H1 (cell line): Measurements from ENCODE around the gene PEX5L. TPM values are rescaled to one million over a fixed set of nuclear protein-coding genes. Genes with fewer than 3 reads are reported as not detected.

ENCODE experiments used
- CTCF ChIA-PET: fragments of 300-600 bp; sonication (Branson Sonifier 250); formaldehyde crosslinking; loops from one replicate; lab custom pipeline; 2021; ENCODE audit not compliant: partially characterized antibody; lab: Charles Lee
- POLR2A ChIA-PET: fragments of 300-600 bp; sonication (Branson Sonifier 250); formaldehyde crosslinking; loops from one replicate; lab custom pipeline; 2021; ENCODE audit warnings: inconsistent platforms; ENCODE audit not compliant: partially characterized antibody; lab: Charles Lee
- DNase-seq, 2 experiments: peaks; one replicate each; pipeline versions ENCODE4 v3.0.0 to v3.0.0-alpha.2; 2010 to 2022; ENCODE audit warnings: low spot score in 2 of 2, low read depth in 1 of 2, mixed read lengths in 1 of 2
- FAIRE-seq: peaks from 2 replicates; lab custom pipeline; 2011; peaks lifted over from hg19 to GRCh38; lab: Jason Lieb, UNC
- H2AFZ ChIP-seq: 2 replicates; pipeline ENCODE4 v1.8.1; 2012; ENCODE audit warnings: low read length, inconsistent platforms
- H2AK5ac ChIP-seq: 2 replicates; pipeline ENCODE4 v1.6.1; 2013; ENCODE audit warnings: low read depth, low read length
- H2BK120ac ChIP-seq: replicated peaks from 2 replicates; pipeline ENCODE3; 2013; ENCODE audit warnings: low read depth, low read length, inconsistent platforms
- H2BK12ac ChIP-seq: 2 replicates; pipeline ENCODE4 v1.6.1; 2013; ENCODE audit warnings: low read depth, low read length
- H2BK15ac ChIP-seq: 2 replicates; pipeline ENCODE4 v1.6.1; 2013; ENCODE audit warnings: low read length
- H2BK20ac ChIP-seq: 2 replicates; pipeline ENCODE4 v1.6.1; 2013; ENCODE audit warnings: low read length
- H2BK5ac ChIP-seq: 2 replicates; pipeline ENCODE4 v1.6.1; 2013; ENCODE audit warnings: low read depth, low read length
- H3K14ac ChIP-seq: 2 replicates; pipeline ENCODE4 v1.6.1; 2013; ENCODE audit warnings: inconsistent platforms; ENCODE audit not compliant: insufficient read length
- H3K18ac ChIP-seq: 2 replicates; pipeline ENCODE4 v1.6.1; 2013; ENCODE audit warnings: low read length; ENCODE audit errors: extremely low read depth
- H3K23ac ChIP-seq: 2 replicates; pipeline ENCODE4 v1.6.1; 2013; ENCODE audit warnings: inconsistent platforms; ENCODE audit not compliant: insufficient read length
- H3K23me2 ChIP-seq: 2 replicates; pipeline ENCODE4 v1.6.1; 2013; ENCODE audit warnings: low read depth, low read length
- H3K27ac ChIP-seq: 2 replicates; pipeline ENCODE4 v1.6.1; 2011; ENCODE audit warnings: low read depth, low read length, inconsistent platforms
- H3K27me3 ChIP-seq, 4 experiments: replicated peaks in 1 of 4; 1 replicate in 1 of 4; 2 replicates in 3 of 4; pipeline versions ENCODE4 v1.6.1 to v1.8.1; 2011 to 2013; ENCODE audit warnings: low read length in 3 of 4, mild to moderate bottlenecking in 3 of 4, inconsistent platforms in 2 of 4, mixed read lengths in 2 of 4, moderate library complexity in 1 of 4; ENCODE audit not compliant: control insufficient read depth in 3 of 4, insufficient read depth in 3 of 4; ENCODE audit errors: extremely low read depth in 1 of 4
- H3K36me3 ChIP-seq, 4 experiments: 2 replicates each; pipeline versions ENCODE4 v1.6.1 to v1.8.1; 2011 to 2013; ENCODE audit warnings: mild to moderate bottlenecking in 4 of 4, low read length in 3 of 4, moderate library complexity in 2 of 4, control low read depth in 1 of 4, inconsistent platforms in 1 of 4; ENCODE audit not compliant: insufficient read depth in 4 of 4, control insufficient read depth in 2 of 4
- H3K4ac ChIP-seq: replicated peaks from 2 replicates; pipeline ENCODE3; 2013; ENCODE audit warnings: low read length, low read depth, mixed read lengths, inconsistent platforms; ENCODE audit not compliant: insufficient read length
- H3K4me1 ChIP-seq, 4 experiments: replicated peaks in 1 of 4; 1 replicate in 1 of 4; 2 replicates in 3 of 4; pipeline versions ENCODE4 v1.6.1 to v1.8.1; 2011 to 2013; ENCODE audit warnings: low read length in 3 of 4, inconsistent platforms in 2 of 4, mixed read lengths in 1 of 4; ENCODE audit not compliant: insufficient read depth in 4 of 4, control insufficient read depth in 3 of 4
- H3K4me2 ChIP-seq, 2 experiments: 2 replicates each; pipeline versions ENCODE4 v1.6.1 to v1.8.1; 2011 to 2013; ENCODE audit warnings: low read depth in 2 of 2, low read length in 2 of 2, control low read depth in 1 of 2, inconsistent platforms in 1 of 2, mild to moderate bottlenecking in 1 of 2; ENCODE audit not compliant: insufficient read depth in 1 of 2
- H3K4me3 ChIP-seq, 4 experiments: fragments of 200-600, 300-600 bp in 1 of 4; sonication (generic), shearing (Covaris generic), sonication (Bioruptor Twin) in 1 of 4; 2 replicates each; pipeline versions ENCODE4 v1.5.1 to v1.8.1; 2011 to 2016; ENCODE audit warnings: low read length in 4 of 4, low read depth in 3 of 4, control low read depth in 2 of 4, inconsistent platforms in 2 of 4, mild to moderate bottlenecking in 2 of 4, mixed read lengths in 1 of 4, moderate library complexity in 1 of 4; ENCODE audit not compliant: insufficient read depth in 2 of 4; ENCODE audit errors: extremely low read depth in 1 of 4
- H3K56ac ChIP-seq: replicated peaks from 2 replicates; pipeline ENCODE3; 2013; ENCODE audit warnings: low read depth, mild to moderate bottlenecking, mixed read lengths, low read length, inconsistent platforms; ENCODE audit not compliant: insufficient read length
- H3K79me1 ChIP-seq: 2 replicates; pipeline ENCODE4 v1.6.1; 2013; ENCODE audit warnings: low read depth, low read length, control low read depth
- H3K79me2 ChIP-seq, 2 experiments: 2 replicates each; pipeline versions ENCODE4 v1.6.1 to v1.8.1; 2012 to 2013; ENCODE audit warnings: low read length in 2 of 2, mild to moderate bottlenecking in 2 of 2, inconsistent platforms in 1 of 2; ENCODE audit not compliant: insufficient read depth in 2 of 2, control insufficient read depth in 1 of 2
- H3K9ac ChIP-seq, 4 experiments: replicated peaks in 1 of 4; 1 replicate in 1 of 4; 2 replicates in 3 of 4; pipeline versions ENCODE4 v1.6.1 to v1.8.1; 2011 to 2013; ENCODE audit warnings: low read depth in 3 of 4, low read length in 3 of 4, control low read depth in 2 of 4, mild to moderate bottlenecking in 2 of 4, moderate library complexity in 2 of 4, inconsistent platforms in 1 of 4; ENCODE audit errors: extremely low read depth in 1 of 4
- H3K9me3 ChIP-seq, 2 experiments: 2 replicates each; pipeline versions ENCODE4 v1.6.1 to v1.8.1; 2012 to 2013; ENCODE audit warnings: mild to moderate bottlenecking in 2 of 2, moderate library complexity in 2 of 2, control low read depth in 1 of 2, inconsistent platforms in 1 of 2, low read depth in 1 of 2, low read length in 1 of 2, mixed read lengths in 1 of 2; ENCODE audit not compliant: insufficient read depth in 2 of 2
- H4K20me1 ChIP-seq, 2 experiments: replicated peaks in 1 of 2; 2 replicates each; pipeline versions ENCODE3 to v1.8.1; 2011 to 2013; ENCODE audit warnings: inconsistent platforms in 2 of 2, low read length in 2 of 2, mild to moderate bottlenecking in 1 of 2; ENCODE audit not compliant: insufficient read depth in 2 of 2, control insufficient read depth in 1 of 2
- H4K5ac ChIP-seq: 2 replicates; pipeline ENCODE4 v1.6.1; 2013; ENCODE audit warnings: low read length, low read depth, mixed read lengths, inconsistent platforms; ENCODE audit not compliant: insufficient read length
- H4K8ac ChIP-seq: 2 replicates; pipeline ENCODE4 v1.8.0; 2013; ENCODE audit warnings: mild to moderate bottlenecking, moderate library complexity, low read length, inconsistent platforms; ENCODE audit not compliant: insufficient read depth; ENCODE audit errors: extremely low read depth
- H4K91ac ChIP-seq: replicated peaks from 2 replicates; pipeline ENCODE3; 2013; ENCODE audit warnings: low read length, mixed read lengths, inconsistent platforms; ENCODE audit not compliant: insufficient read length
- BCL11A ChIP-seq, 2 experiments: IDR thresholded peaks; one replicate each; pipeline ENCODE4 v1.6.1; 2011; ENCODE audit warnings: low read depth in 2 of 2, low read length in 2 of 2, mild to moderate bottlenecking in 2 of 2
- CEBPB ChIP-seq: IDR thresholded peaks from 2 replicates; pipeline ENCODE4 v1.6.1; 2012; ENCODE audit warnings: low read depth, low read length
- EGR1 ChIP-seq: IDR thresholded peaks from 2 replicates; pipeline ENCODE4 v1.6.1; 2011; ENCODE audit warnings: low read depth, low read length, borderline replicate concordance
- NRF1 ChIP-seq: IDR thresholded peaks from 2 replicates; pipeline ENCODE4 v1.6.1; 2011; ENCODE audit warnings: mild to moderate bottlenecking, low read depth, low read length, improper control_type of control experiment
- RFX5 ChIP-seq: IDR thresholded peaks from 2 replicates; pipeline ENCODE4 v1.6.1; 2011; ENCODE audit warnings: low read depth, low read length, improper control_type of control experiment, borderline replicate concordance
- SIN3A ChIP-seq, 2 experiments: IDR thresholded peaks in 1 of 2; conservative IDR thresholded peaks in 1 of 2; 2 replicates each; pipeline ENCODE4 v1.6.1; 2011 to 2012; ENCODE audit warnings: low read length in 2 of 2, improper control_type of control experiment in 1 of 2, low read depth in 1 of 2, mild to moderate bottlenecking in 1 of 2
- TEAD4 ChIP-seq: IDR thresholded peaks from 2 replicates; pipeline ENCODE4 v1.6.1; 2012; ENCODE audit warnings: low read depth, low read length, inconsistent platforms, mixed read lengths
- ZNF274 ChIP-seq: IDR thresholded peaks from 2 replicates; pipeline ENCODE4 v1.7.0; 2012; ENCODE audit warnings: low read length, borderline replicate concordance; ENCODE audit errors: extremely low read depth
- WGBS, 2 experiments: shearing (Covaris generic) in 1 of 2; methylation state at CpG; one replicate each; pipeline versions ENCODE4 v1.1.6 to v1.1.7; 2013 to 2015; ENCODE audit warnings: low lambda C conversion rate in 2 of 2, mixed read lengths in 2 of 2, inconsistent platforms in 1 of 2, low coverage in 1 of 2, missing lambda C conversion rate in 1 of 2; ENCODE audit not compliant: insufficient replicate concordance in 2 of 2, insufficient coverage in 1 of 2, insufficient read length in 1 of 2; ENCODE audit errors: extremely low coverage in 1 of 2, missing lambda C conversion rate in 1 of 2; 5-methylcytosine and 5-hydroxymethylcytosine counted together
- polyA plus RNA-seq, 7 experiments: library from polyadenylated mRNA; depleted of rRNA in 3 of 7; stranded (reverse) in 5 of 7; unstranded in 2 of 7; fragments of >200 nt in 5 of 7; fragments of 200-250 nt in 2 of 7; gene quantifications; 1 replicate in 5 of 7; 2 replicates in 1 of 7; 4 replicates in 1 of 7; pipeline versions ENCODE4 v1.2.1 to v1.2.3, GENCODE V29; 2011 to 2013; ENCODE audit warnings: missing spikeins in 2 of 7, mixed read lengths in 2 of 7
- total RNA-seq: library from RNA; stranded (reverse); fragmentation: NEBNext Ultra II Directional; extraction: Animal tissue kit (Norgen Biotek cat#: 25700); gene quantifications from 2 replicates; pipeline ENCODE4 v1.2.1, GENCODE V29; 2021

PEX5L gene
- total and polyA plus RNA-seq, 2 of the 8 experiments (the other 6 are each of a cell fraction or from before 2014, with no cell fraction given): 0.80 to 4.2 TPM

DNA sequence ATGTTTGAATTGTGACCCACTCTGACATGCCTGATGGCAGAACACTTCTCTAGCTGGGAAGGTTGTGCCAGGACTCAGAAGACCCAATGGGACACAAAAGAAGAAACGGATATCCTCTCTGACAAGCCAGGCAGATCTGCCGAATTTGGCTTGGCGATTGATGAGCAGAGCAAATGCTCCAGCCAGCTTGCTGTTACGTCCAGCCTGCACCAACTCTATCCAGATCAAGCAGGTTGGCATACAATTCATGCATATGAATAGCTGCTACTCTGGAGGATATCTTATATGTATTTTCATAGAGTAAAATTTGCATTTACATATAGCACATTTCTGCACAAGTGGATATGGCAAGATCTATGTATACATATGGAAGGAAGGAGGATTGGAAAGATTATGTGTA, 102.8 kb downstream of the PEX5L start:
- Histone ChIP-seq H2BK12ac (no peak overlapping the region), H3K9me3 (no peaks in the 10 kb centered on the region), H3K79me1 (no peaks in the 10 kb centered on the region), H3K18ac (no peak overlapping the region), H3K4me1 (no peaks in the 10 kb centered on the region), H2BK20ac (no peak overlapping the region), H3K4ac (no peak overlapping the region), H3K9ac (no peak overlapping the region), H2AFZ (no peak overlapping the region), H3K23ac (no peak overlapping the region), H3K14ac (no peak overlapping the region), H3K4me2 (no peak overlapping the region), H3K79me2 (no peaks in the 10 kb centered on the region), H3K23me2 (no peaks in the 10 kb centered on the region; the same call in 1 of the 2 replicates), H4K5ac (no peak overlapping the region), H2BK120ac (no peak overlapping the region), H2BK5ac (no peak overlapping the region), H3K27ac (no peak overlapping the region), H3K27me3 (no peaks in the 10 kb centered on the region; a peak in 1 of 7 replicates), H4K91ac (no peak overlapping the region), H4K20me1 (no peaks in the 10 kb centered on the region), H2BK15ac (no peak overlapping the region), H3K36me3 (no peaks in the 10 kb centered on the region), H2AK5ac (no peak overlapping the region), H3K56ac (no peak overlapping the region), H4K8ac (no peak overlapping the region), H3K4me3 (no peak overlapping the region)
- no peak for DNase-seq
- 88% methylated on average over 4 of the region's 4 CpGs; no CpG with 5 or more reads in 1 of the 2 experiments for WGBS, 2 experiments
- ChIA-PET CTCF (interaction anchor here (0.9 kb wide), 1 partner anchor 220 kb away, joined by 3 read pairs; no protein-coding TSS in a partner anchor), POLR2A (no interaction called here)
- FAIRE-seq: no peak
- no peak for TF ChIP-seq BCL11A (IDR thresholded peaks at IDR 0.05; ENCODE audit: low read depth in 2 of 2, low read length in 2 of 2)
- TF ChIP-seq CEBPB: no peak
- TF ChIP-seq EGR1: no peak
- no peak for TF ChIP-seq TEAD4
- no peak for TF ChIP-seq NRF1
- no peak for TF ChIP-seq SIN3A (conservative IDR thresholded peaks at IDR 0.05 in 1 of 2, IDR thresholded peaks at IDR 0.05 in 1 of 2; ENCODE audit: low read depth in 1 of 2, low read length in 2 of 2)
- TF ChIP-seq ZNF274: no peak
- TF ChIP-seq RFX5: peak; percentile 74; the same call in 1 of the 2 replicates
